Uterine smooth muscle cell (primary cell): ENCODE measurements around the gene PRR18. TPM values are rescaled to one million over a fixed set of nuclear protein-coding genes. Genes with fewer than 3 reads are reported as not detected.

Experiments used
- total RNA-seq: library from RNA; depleted of rRNA; stranded (reverse); fragments of >200 nt; gene quantifications from 2 replicates; pipeline ENCODE4 v1.2.3, GENCODE V29; 2014

Gene PRR18, protein sequence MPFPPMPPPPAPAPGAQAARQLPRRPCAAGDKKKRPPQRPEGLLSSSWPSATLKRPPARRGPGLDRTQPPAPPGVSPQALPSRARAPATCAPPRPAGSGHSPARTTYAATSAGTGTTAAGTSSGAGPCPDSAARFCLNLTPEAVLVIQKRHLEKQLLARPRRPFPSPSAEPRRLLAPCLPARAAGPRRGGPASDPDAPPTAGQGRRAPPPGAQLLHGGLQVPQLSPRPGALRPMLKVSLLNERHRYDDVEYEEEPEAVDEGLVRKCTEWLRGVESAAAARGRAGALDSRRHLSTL
- total RNA-seq = 0.12 TPM in 1 of 2 replicates, not detected in the other

GRCh38 chr6:166308033-166308768, at the start of gene PRR18:
Gene PRR18, minus strand, starts transcription at chr6:166308392. Its CDS starts 250 bp downstream, at chr6:166308142.

DNA sequence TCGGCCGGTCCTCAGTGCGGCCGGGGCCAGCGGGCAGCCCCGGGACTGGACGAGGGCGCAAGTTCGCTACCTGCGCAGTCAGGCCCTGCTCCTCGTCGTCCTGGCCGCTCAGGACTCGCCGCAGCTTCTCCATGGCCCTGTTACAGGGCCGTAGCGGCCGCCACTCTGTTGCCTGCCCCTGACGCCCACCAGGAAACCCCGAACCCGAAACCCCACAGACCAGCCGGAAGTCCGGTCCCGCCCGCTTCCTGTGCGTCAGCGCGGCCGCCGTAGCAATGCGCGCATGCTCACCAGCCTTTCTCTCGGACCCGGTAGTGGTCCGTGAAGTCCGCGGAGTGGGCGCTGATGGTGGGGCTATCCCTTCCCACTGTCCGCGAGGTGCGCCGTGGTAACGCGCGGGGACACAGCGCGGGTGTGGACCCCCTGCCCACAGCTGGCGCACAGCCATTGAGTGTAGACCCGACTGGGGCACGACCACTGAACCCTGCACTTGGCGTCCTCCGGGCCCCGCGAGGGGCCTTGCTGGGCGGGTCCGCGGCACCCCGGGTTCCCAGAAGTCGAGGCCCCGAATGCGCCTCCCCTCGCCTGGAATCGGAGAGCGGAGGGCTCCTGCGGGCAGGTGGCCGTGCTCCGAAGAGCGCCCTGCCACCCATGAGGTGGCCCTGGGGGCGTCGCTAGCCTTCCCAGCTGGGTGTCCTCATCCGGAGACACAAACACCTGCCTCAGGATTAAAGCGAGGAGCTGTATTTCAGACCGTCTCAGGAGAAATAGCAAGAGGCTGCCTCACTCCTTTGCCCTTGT, 34.4 kb upstream of the PRR18 start, which contains the start of gene SFT2D1:
SFT2D1 (minus strand) TSS at position 197 of the 801 bp plus-strand sequence; CDS start at position 133, 64 bp downstream.

Other genes with a start within 250 kb of the PRR18 start
- gene TBXT, start 140.5 kb downstream of the PRR18 start, total RNA-seq = not detected in 2 replicates
- gene SFT2D1, start 34.2 kb upstream of the PRR18 start, total RNA-seq = 44.0 and 62.1 TPM in 2 replicates
- gene MPC1, start 74.5 kb upstream of the PRR18 start, total RNA-seq = 18.0 and 24.3 TPM in 2 replicates